IMR-90 (cell line): Measurements from ENCODE around the gene CELA2B. TPM values are rescaled to one million over a fixed set of nuclear protein-coding genes. Genes with fewer than 3 reads are reported as not detected.
A peak's percentile ranks its signal among the peaks of the same experiment; 100 is the strongest.

Experiments used
- ATAC-seq: fragments of 200-7000 bp; cut with Tn5 transposase; 2 replicates; pipeline ENCODE4 v1.9.1; 2020; ENCODE audit warnings: low read depth, mild to moderate bottlenecking, moderate library complexity
- BruUV-seq: library from RNA; stranded (reverse); fragments of 400-500 nt; replicated peaks from 2 replicates; lab custom pipeline; 2021; lab: Mats Ljungman, UMichigan
- CTCF ChIA-PET: fragments of 300-600 bp; formaldehyde crosslinking; extraction: SDS; loops from one replicate; lab custom pipeline; 2021; ENCODE audit warnings: antibody characterized with exemption; lab: Yijun Ruan, JAX
- POLR2A ChIA-PET: fragments of 300-600 bp; sonication (Branson Sonifier 250); formaldehyde crosslinking; loops from one replicate; lab custom pipeline; 2022; ENCODE audit warnings: antibody characterized with exemption; ENCODE audit not compliant: unreplicated experiment; lab: Charles Lee
- DNase-seq: peaks from one replicate; pipeline ENCODE4 v3.0.0; 2013
- H2AFZ ChIP-seq: replicated peaks from 2 replicates; pipeline ENCODE3; 2013; ENCODE audit warnings: low read length, mild to moderate bottlenecking; ENCODE audit not compliant: poor library complexity
- H2AK5ac ChIP-seq: 2 replicates; pipeline ENCODE4 v1.6.1; 2013; ENCODE audit warnings: low read depth, low read length, inconsistent platforms
- H2AK9ac ChIP-seq: replicated peaks from 2 replicates; pipeline ENCODE3; 2013; ENCODE audit warnings: mild to moderate bottlenecking, low read depth, low read length, moderate library complexity; ENCODE audit not compliant: poor library complexity
- H2BK120ac ChIP-seq: 2 replicates; pipeline ENCODE4 v1.6.1; 2013; ENCODE audit warnings: low read depth, low read length, inconsistent platforms
- H2BK15ac ChIP-seq: 3 replicates; pipeline ENCODE4 v1.6.1; 2013; ENCODE audit warnings: low read depth, low read length, inconsistent platforms
- H2BK20ac ChIP-seq: 2 replicates; pipeline ENCODE4 v1.6.1; 2013; ENCODE audit warnings: low read depth, mild to moderate bottlenecking, inconsistent platforms, low read length, moderate library complexity
- H2BK5ac ChIP-seq: 2 replicates; pipeline ENCODE4 v1.6.1; 2013; ENCODE audit warnings: mild to moderate bottlenecking, low read depth, low read length, inconsistent platforms; ENCODE audit not compliant: poor library complexity, severe bottlenecking
- H3K14ac ChIP-seq: replicated peaks from 2 replicates; pipeline ENCODE4 v1.6.1; 2013; ENCODE audit warnings: low read depth, low read length, inconsistent platforms
- H3K18ac ChIP-seq: 2 replicates; pipeline ENCODE4 v1.6.1; 2013; ENCODE audit warnings: low read depth, low read length, control low read depth
- H3K23ac ChIP-seq: 2 replicates; pipeline ENCODE4 v1.6.1; 2013; ENCODE audit warnings: low read depth, low read length, inconsistent platforms
- H3K27ac ChIP-seq: 2 replicates; pipeline ENCODE4 v1.5.1; 2013; ENCODE audit warnings: mild to moderate bottlenecking, control low read depth, low read length; ENCODE audit not compliant: insufficient read depth
- H3K27me3 ChIP-seq: 2 replicates; pipeline ENCODE4 v1.6.1; 2013; ENCODE audit warnings: low read length; ENCODE audit not compliant: control insufficient read depth, insufficient read depth
- H3K36me3 ChIP-seq: 2 replicates; pipeline ENCODE4 v1.6.1; 2013; ENCODE audit warnings: low read length, mixed read lengths; ENCODE audit not compliant: control insufficient read depth, insufficient read depth
- H3K4ac ChIP-seq: 2 replicates; pipeline ENCODE4 v1.6.1; 2013; ENCODE audit warnings: low read depth, low read length, inconsistent platforms
- H3K4me1 ChIP-seq: 2 replicates; pipeline ENCODE4 v1.6.1; 2013; ENCODE audit warnings: low read length, mixed read lengths; ENCODE audit not compliant: control insufficient read depth, insufficient read depth
- H3K4me2 ChIP-seq: 2 replicates; pipeline ENCODE4 v1.6.1; 2013; ENCODE audit warnings: low read depth, mild to moderate bottlenecking, control low read depth, low read length, moderate library complexity
- H3K4me3 ChIP-seq: 2 replicates; pipeline ENCODE4 v1.5.1; 2013; ENCODE audit warnings: low read depth, mild to moderate bottlenecking, control low read depth, low read length, moderate library complexity; ENCODE audit not compliant: insufficient read depth
- H3K56ac ChIP-seq: 2 replicates; pipeline ENCODE4 v1.6.1; 2013; ENCODE audit warnings: low read length, inconsistent platforms; ENCODE audit not compliant: insufficient read depth; ENCODE audit errors: extremely low read depth
- H3K79me1 ChIP-seq, 2 experiments: 2 replicates each; pipeline ENCODE4 v1.6.1; 2013; ENCODE audit warnings: low read length in 2 of 2, inconsistent platforms in 1 of 2, low read depth in 1 of 2
- H3K9ac ChIP-seq: 2 replicates; pipeline ENCODE4 v1.6.1; 2013; ENCODE audit warnings: low read depth, low read length, control low read depth
- H3K9me1 ChIP-seq: 2 replicates; pipeline ENCODE4 v1.6.1; 2013; ENCODE audit warnings: low read length, inconsistent platforms; ENCODE audit not compliant: insufficient read depth
- H3K9me3 ChIP-seq: 2 replicates; pipeline ENCODE4 v1.6.1; 2013; ENCODE audit warnings: low read length; ENCODE audit not compliant: control insufficient read depth, insufficient read depth
- H4K20me1 ChIP-seq: 2 replicates; pipeline ENCODE4 v1.6.1; 2013; ENCODE audit warnings: low read length, inconsistent platforms; ENCODE audit not compliant: insufficient read depth
- H4K5ac ChIP-seq: 2 replicates; pipeline ENCODE4 v1.6.1; 2013; ENCODE audit warnings: mild to moderate bottlenecking, low read depth, low read length, control low read depth
- H4K8ac ChIP-seq, 2 experiments: 2 replicates each; pipeline ENCODE4 v1.6.1; 2013; ENCODE audit warnings: low read depth in 2 of 2, low read length in 2 of 2, control low read depth in 1 of 2, inconsistent platforms in 1 of 2
- H4K91ac ChIP-seq: 2 replicates; pipeline ENCODE4 v1.6.1; 2013; ENCODE audit warnings: low read depth, low read length, inconsistent platforms; ENCODE audit not compliant: insufficient read depth
- ELK1 ChIP-seq: fragments of 150-350 bp; IDR thresholded peaks from 2 replicates; pipeline ENCODE4 v1.6.1; 2016; ENCODE audit warnings: low read depth, mild to moderate bottlenecking, low read length, moderate library complexity, borderline replicate concordance
- FOS ChIP-seq: fragments of 150-350 bp; IDR thresholded peaks from 2 replicates; pipeline ENCODE4 v1.6.1; 2016; ENCODE audit warnings: low read depth, low read length
- NFE2L2 ChIP-seq: fragments of 150-350 bp; IDR thresholded peaks from 2 replicates; pipeline ENCODE4 v1.6.1; 2016; ENCODE audit warnings: low read depth, mild to moderate bottlenecking, low read length
- RCOR1 ChIP-seq: IDR thresholded peaks from 2 replicates; pipeline ENCODE4 v1.6.1; 2012; ENCODE audit warnings: mild to moderate bottlenecking, low read length, improper control_type of control experiment; ENCODE audit not compliant: insufficient replicate concordance
- SMC3 ChIP-seq: fragments of 150-350 bp; IDR thresholded peaks from 2 replicates; pipeline ENCODE4 v1.6.1; 2016; ENCODE audit warnings: low read depth, mild to moderate bottlenecking, antibody characterized with exemption, low read length, moderate library complexity
- WGBS, 2 experiments: methylation state at CpG; one replicate each; pipeline versions ENCODE4 v1.1.5 to v1.1.7; 2013; ENCODE audit warnings: missing lambda C conversion rate in 2 of 2; ENCODE audit not compliant: insufficient read length in 1 of 2; ENCODE audit errors: extremely low coverage in 2 of 2; 5-methylcytosine and 5-hydroxymethylcytosine counted together
- dilution Hi-C: fragments of 300-500 bp; cut with HindIII; formaldehyde crosslinking; loops from one replicate; pipeline ENCODE4 v1.14.3; 2018; ENCODE audit warnings: low sequenced_read_pairs; ENCODE audit not compliant: unreplicated experiment
- in situ Hi-C: fragments of 300-500 bp; cut with MboI; formaldehyde crosslinking; loops from 3 replicates; pipeline ENCODE4 v1.14.3; 2019; ENCODE audit warnings: low sequenced_read_pairs, inconsistent platforms, mixed read lengths
- intact Hi-C: fragments of 100-400 bp; cut with micrococcal nuclease; formaldehyde crosslinking; loops from 2 replicates; pipeline ENCODE4 v1.10.0; 2022
- polyA plus RNA-seq, 3 experiments: library from polyadenylated mRNA; depleted of rRNA; stranded (reverse); fragments of >200 nt; gene quantifications; 2 replicates each; pipeline ENCODE4 v1.2.3, GENCODE V29; 2012; ENCODE audit warnings: low replicate concordance in 1 of 3
- total RNA-seq: library from RNA; depleted of rRNA; stranded (reverse); fragments of >200 nt; gene quantifications from 2 replicates; pipeline ENCODE4 v1.2.3, GENCODE V29; 2012

Gene CELA2B
- total and polyA plus RNA-seq, 2 of the 4 experiments (the other 2 are of a cell fraction), result not detected

GRCh38 chr1:15522551-15522950 is 46.6 kb downstream of the CELA2B start:
- H3K4me1 ChIP-seq, result peaks cover 2% of the 10 kb centered on the region
- H2AFZ ChIP-seq, result no peak overlapping the region
- H3K23ac ChIP-seq, result no peak overlapping the region
- peak overlapping the region; percentile 39 for H2AK9ac ChIP-seq
- H3K4me3 ChIP-seq, result no peak overlapping the region
- no peaks in the 10 kb centered on the region for H3K9me3 ChIP-seq
- H3K79me1 ChIP-seq, result peaks cover 5 to 22% of the 10 kb centered on the region in 2 experiments; a peak in 3 of 4 replicates
- no peak overlapping the region for H4K91ac ChIP-seq
- no peak overlapping the region for H2AK5ac ChIP-seq
- no peak overlapping the region for H3K4me2 ChIP-seq
- TF ChIP-seq FOS (no peak), RCOR1 (no peak), SMC3 (no peak), NFE2L2 (no peak), ELK1 (no peak)
- no peak overlapping the region for H4K5ac ChIP-seq
- BruUV-seq, result no TSS peak
- no peak overlapping the region for H3K9ac ChIP-seq
- 92% methylated on average over 3 of the region's 4 CpGs; no CpG with 5 or more reads in 1 of the 2 experiments for WGBS, 2 experiments
- no peaks in the 10 kb centered on the region; the same call in none of the 2 replicates for H4K20me1 ChIP-seq
- H2BK5ac ChIP-seq, result no peak overlapping the region
- H3K4ac ChIP-seq, result no peak overlapping the region
- no peak overlapping the region for H2BK15ac ChIP-seq
- H3K27ac ChIP-seq, result no peak overlapping the region
- DNase-seq (no peak), ATAC-seq (no peak)
- POLR2A ChIA-PET, result no interaction called here
- in situ Hi-C loops (no loop called here), dilution Hi-C loops (no loop called here), intact Hi-C loops (loop anchor here (5.0 kb wide), 1 partner anchor 200 kb away; no protein-coding TSS in a partner anchor)
- no peak overlapping the region for H3K14ac ChIP-seq
- H3K36me3 ChIP-seq, result no peaks in the 10 kb centered on the region; the same call in 1 of the 2 replicates
- no peak overlapping the region for H3K56ac ChIP-seq
- H3K9me1 ChIP-seq, result peaks cover 10% of the 10 kb centered on the region
- no peak overlapping the region for H4K8ac ChIP-seq
- H2BK20ac ChIP-seq, result no peak overlapping the region
- H3K18ac ChIP-seq, result no peak overlapping the region
- CTCF ChIA-PET, result no interaction called here
- H3K27me3 ChIP-seq, result no peaks in the 10 kb centered on the region
- H2BK120ac ChIP-seq, result no peak overlapping the region
